Keratinocyte (primary cell): ENCODE measurements around the gene JDP2. TPM values are rescaled to one million over a fixed set of nuclear protein-coding genes. Genes with fewer than 3 reads are reported as not detected.

Experiments used
- DNase-seq: peaks from one replicate; pipeline ENCODE4 v3.0.0-alpha.2; 2011; ENCODE audit warnings: low read depth, missing footprints, low spot score
- FAIRE-seq: peaks from 2 replicates; lab custom pipeline; 2011; peaks lifted over from hg19 to GRCh38; lab: Jason Lieb, UNC
- H2AFZ ChIP-seq: 2 replicates; pipeline ENCODE4 v1.6.0; 2012; ENCODE audit warnings: low read length, control low read depth, inconsistent platforms; ENCODE audit not compliant: control insufficient read depth
- H3K27ac ChIP-seq: 2 replicates; pipeline ENCODE4 v1.5.1; 2011; ENCODE audit warnings: low read length; ENCODE audit not compliant: control insufficient read depth, insufficient read depth
- H3K27me3 ChIP-seq: 3 replicates; pipeline ENCODE4 v1.6.0; 2011; ENCODE audit warnings: low read length; ENCODE audit not compliant: control insufficient read depth, insufficient read depth; ENCODE audit errors: extremely low read depth
- H3K36me3 ChIP-seq, 2 experiments: 2 replicates in 1 of 2; 3 replicates in 1 of 2; pipeline ENCODE4 v1.5.1; 2011; ENCODE audit warnings: low read length in 2 of 2, mild to moderate bottlenecking in 1 of 2; ENCODE audit not compliant: control insufficient read depth in 2 of 2, insufficient read depth in 2 of 2; ENCODE audit errors: extremely low read depth in 1 of 2
- H3K4me1 ChIP-seq: 3 replicates; pipeline ENCODE4 v1.5.1; 2011; ENCODE audit warnings: low read length; ENCODE audit not compliant: control insufficient read depth, insufficient read depth; ENCODE audit errors: extremely low read depth
- H3K4me2 ChIP-seq: 3 replicates; pipeline ENCODE4 v1.6.0; 2011; ENCODE audit warnings: low read depth, low read length; ENCODE audit not compliant: control insufficient read depth, insufficient read depth; ENCODE audit errors: extremely low read depth
- H3K4me3 ChIP-seq, 3 experiments: fragments of 200-600 bp in 1 of 3; sonication (generic) in 1 of 3; 2 replicates in 2 of 3; 3 replicates in 1 of 3; pipeline ENCODE4 v1.5.1; 2011 to 2016; ENCODE audit warnings: low read length in 3 of 3, mild to moderate bottlenecking in 3 of 3, control low read depth in 2 of 3, inconsistent platforms in 1 of 3, low read depth in 1 of 3, mixed read lengths in 1 of 3, mixed run types in 1 of 3, moderate library complexity in 1 of 3; ENCODE audit not compliant: control insufficient read depth in 2 of 3, insufficient read depth in 2 of 3; ENCODE audit errors: extremely low read depth in 1 of 3
- H3K79me2 ChIP-seq: 2 replicates; pipeline ENCODE4 v1.6.0; 2012; ENCODE audit warnings: low read length; ENCODE audit not compliant: control insufficient read depth, insufficient read depth
- H3K9ac ChIP-seq: 3 replicates; pipeline ENCODE4 v1.6.0; 2011; ENCODE audit warnings: low read length; ENCODE audit not compliant: control insufficient read depth, insufficient read depth; ENCODE audit errors: extremely low read depth
- H3K9me1 ChIP-seq: 3 replicates; pipeline ENCODE4 v1.6.0; 2011; ENCODE audit warnings: low read length; ENCODE audit not compliant: control insufficient read depth, insufficient read depth; ENCODE audit errors: extremely low read depth
- H3K9me3 ChIP-seq: 2 replicates; pipeline ENCODE4 v1.5.1; 2012; ENCODE audit warnings: low read depth, low read length; ENCODE audit not compliant: control insufficient read depth
- H4K20me1 ChIP-seq: 3 replicates; pipeline ENCODE4 v1.6.0; 2011; ENCODE audit warnings: low read length; ENCODE audit not compliant: control insufficient read depth, insufficient read depth; ENCODE audit errors: extremely low read depth
- CTCF ChIP-seq, 3 experiments: IDR thresholded peaks in 1 of 3; conservative IDR thresholded peaks in 1 of 3; optimal IDR thresholded peaks in 1 of 3; 2 replicates in 2 of 3; 3 replicates in 1 of 3; pipeline versions ENCODE3 to v1.5.1; 2011; ENCODE audit warnings: low read length in 3 of 3, mild to moderate bottlenecking in 3 of 3, moderate library complexity in 2 of 3, control low read depth in 1 of 3, inconsistent platforms in 1 of 3; ENCODE audit not compliant: insufficient read depth in 2 of 3; ENCODE audit errors: extremely low read depth in 1 of 3
- EZH2 ChIP-seq: IDR thresholded peaks from one replicate; pipeline ENCODE4 v1.6.1; 2012; ENCODE audit warnings: inconsistent platforms, mild to moderate bottlenecking, low read length, moderate library complexity
- dilution Hi-C: fragments of 300-500 bp; cut with MboI; formaldehyde crosslinking; loops from one replicate; pipeline ENCODE4 v1.7.0; 2020; ENCODE audit warnings: low sequenced_read_pairs; ENCODE audit not compliant: extremely low pct_ligation_motif_present
- polyA plus RNA-seq, 5 experiments: library from polyadenylated mRNA; depleted of rRNA in 3 of 5; stranded (reverse) in 3 of 5; stranded (forward) in 1 of 5; unstranded in 1 of 5; fragments of >200 nt; gene quantifications; 1 replicate in 1 of 5; 2 replicates in 3 of 5; 3 replicates in 1 of 5; pipeline versions ENCODE4 v1.2.1 to v1.2.3, GENCODE V29; 2011 to 2012; ENCODE audit warnings: missing spikeins in 2 of 5, low read depth in 1 of 5, low replicate concordance in 1 of 5

Gene JDP2
- polyA plus RNA-seq, 1 donor (not counting 4 experiments of a cell fraction or from before 2014, with no cell fraction given): 13.5 TPM

- H3K27ac ChIP-seq: no peak overlapping the region
- dilution Hi-C loops: no loop called here
Measured at GRCh38 chr14:75482366-75482765, 54.5 kb downstream of the JDP2 start.

GRCh38 chr14:75484711-75485429, 57.0 kb downstream of the JDP2 start:
- Histone ChIP-seq H2AFZ (no peak overlapping the region), H3K4me3 (no peak overlapping the region), H3K4me2 (no peak overlapping the region), H3K9me3 (no peaks in the 10 kb centered on the region), H3K9me1 (no peaks in the 10 kb centered on the region), H3K9ac (no peak overlapping the region), H3K36me3 (no peaks in the 10 kb centered on the region), H3K79me2 (no peaks in the 10 kb centered on the region), H3K27me3 (peaks cover 4% of the 10 kb centered on the region), H3K4me1 (peaks cover 7% of the 10 kb centered on the region), H4K20me1 (no peaks in the 10 kb centered on the region), H3K27ac (no peak overlapping the region)
- FAIRE-seq (no peak), DNase-seq (no peak)
- TF ChIP-seq CTCF (optimal IDR thresholded peaks at IDR 0.05 in 1 of 3, IDR thresholded peaks at IDR 0.05 in 1 of 3, conservative IDR thresholded peaks at IDR 0.05 in 1 of 3; ENCODE audit: extremely low read depth in 1 of 3, insufficient read depth in 2 of 3, low read length in 3 of 3) (no peak), EZH2 (no peak)
- dilution Hi-C loops: no loop called here

More at GRCh38 chr14:75482366-75482765, 54.5 kb downstream of the JDP2 start:
- Histone ChIP-seq H3K4me2 (no peak overlapping the region), H3K4me1 (peaks cover 6% of the 10 kb centered on the region), H3K9me1 (no peaks in the 10 kb centered on the region), H3K79me2 (no peaks in the 10 kb centered on the region), H3K9ac (no peak overlapping the region), H3K4me3 (no peak overlapping the region), H3K36me3 (no peaks in the 10 kb centered on the region), H2AFZ (no peak overlapping the region), H4K20me1 (no peaks in the 10 kb centered on the region), H3K27me3 (peaks cover 4% of the 10 kb centered on the region), H3K9me3 (no peaks in the 10 kb centered on the region)
- no peak for DNase-seq
- TF ChIP-seq EZH2 (no peak), CTCF (optimal IDR thresholded peaks at IDR 0.05 in 1 of 3, IDR thresholded peaks at IDR 0.05 in 1 of 3, conservative IDR thresholded peaks at IDR 0.05 in 1 of 3; ENCODE audit: extremely low read depth in 1 of 3, insufficient read depth in 2 of 3, low read length in 3 of 3) (no peak)
- no peak for FAIRE-seq
